Jurkat, Clone E6-1 (cell line): ENCODE results near the gene BLM.

Experiments used
- DNase-seq: peaks from one replicate; pipeline ENCODE4 v3.0.0-alpha.2; 2011; ENCODE audit warnings: low read depth, low spot score
- H3K4me3 ChIP-seq: 2 replicates; pipeline ENCODE4 v1.5.1; 2011; ENCODE audit warnings: mild to moderate bottlenecking, low read length, control low read depth, moderate library complexity

Gene BLM

DNA sequence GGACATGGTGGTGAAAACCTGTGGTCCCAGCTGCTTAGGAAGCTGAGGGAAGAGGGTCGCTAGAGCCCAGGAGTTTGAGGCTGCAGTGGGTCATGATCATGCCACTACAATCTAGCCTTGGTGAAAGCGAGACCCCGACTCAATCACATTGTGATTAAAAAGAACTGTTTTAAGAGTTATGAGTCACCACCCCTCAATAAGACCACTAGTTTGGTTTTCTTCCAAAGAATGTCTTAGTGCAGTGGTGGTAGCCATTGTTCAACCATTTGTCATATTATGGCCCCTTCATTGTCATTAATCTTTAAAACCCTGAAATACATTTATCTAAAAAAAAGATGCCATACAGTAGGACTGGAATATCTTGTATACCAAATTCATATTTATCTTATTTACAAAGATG, 48.8 kb downstream of the BLM start:
- H3K4me3 ChIP-seq, result no peak overlapping the region
- no peak for DNase-seq

GRCh38 chr15:90769375-90769774, 52.2 kb downstream of the BLM start:
- no peak for DNase-seq
- H3K4me3 ChIP-seq, result no peak overlapping the region

GRCh38 chr15:90773485-90773884, 56.3 kb downstream of the BLM start:
- no peak for DNase-seq
- H3K4me3 ChIP-seq, result no peak overlapping the region

DNA sequence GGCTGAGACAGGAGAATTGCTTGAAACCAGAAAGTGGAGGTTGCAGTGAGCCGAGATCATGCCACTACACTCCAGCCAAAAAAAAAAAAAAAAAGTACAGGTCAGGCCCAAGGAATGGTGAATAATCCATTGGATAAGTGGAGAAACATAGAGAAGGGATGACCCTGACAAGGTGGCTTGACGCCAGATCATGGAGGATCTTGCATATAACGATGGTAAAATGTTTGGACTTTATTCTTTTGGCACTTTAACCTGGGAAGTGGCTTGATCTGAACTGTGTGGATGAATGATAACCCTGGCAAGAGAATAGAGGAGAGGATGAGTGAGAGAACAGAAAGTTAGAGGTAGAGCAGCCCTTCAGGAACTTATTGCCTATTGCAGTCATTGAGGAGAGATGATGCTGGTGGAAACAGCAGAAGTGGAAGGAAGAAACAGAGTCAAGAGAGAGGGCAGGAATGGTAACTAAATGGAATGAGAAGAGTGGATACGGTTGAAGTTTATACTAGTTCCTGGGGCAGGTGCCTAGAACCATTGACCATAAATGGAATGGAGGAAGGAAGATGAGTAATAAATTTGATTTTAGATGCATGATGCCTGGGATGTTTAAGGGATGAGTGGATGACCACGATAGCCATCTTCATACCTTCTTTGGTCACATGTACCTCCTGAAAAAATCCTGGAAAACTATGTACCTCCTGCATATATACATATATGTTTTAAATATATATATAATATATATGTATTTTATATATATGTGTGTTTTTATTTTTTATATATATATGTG, 57.8 kb downstream of the BLM start:
- no peak overlapping the region for H3K4me3 ChIP-seq
- no peak for DNase-seq

GRCh38 chr15:90780916-90781315, 63.8 kb downstream of the BLM start:
- DNase-seq, result peak; percentile 34
- H3K4me3 ChIP-seq, result no peak overlapping the region

- no peak for DNase-seq
- no peak overlapping the region for H3K4me3 ChIP-seq
Measured at GRCh38 chr15:90782442-90782841, 65.3 kb downstream of the BLM start.

DNA sequence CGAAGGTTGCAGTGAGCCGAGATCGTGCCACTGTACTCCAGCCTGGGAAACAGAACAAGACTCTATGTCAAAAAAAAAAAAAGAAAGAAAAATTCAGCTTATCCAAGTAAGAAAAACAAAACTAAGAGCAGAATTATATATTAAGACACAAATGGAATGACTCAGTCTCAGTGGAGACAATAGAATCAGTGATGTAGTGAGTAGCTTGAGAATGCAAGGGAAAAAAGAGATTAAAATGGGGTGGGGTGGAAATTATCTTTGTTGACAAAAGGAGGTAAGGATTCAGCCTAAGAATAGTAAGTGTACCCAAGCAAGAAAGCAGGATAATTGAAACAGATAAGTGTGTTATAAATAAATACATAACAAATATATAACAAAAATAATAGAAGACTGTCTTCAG, 70.7 kb downstream of the BLM start:
- H3K4me3 ChIP-seq, result no peak overlapping the region
- DNase-seq, result no peak

GRCh38 chr15:90789462-90789861, 72.3 kb downstream of the BLM start:
- DNase-seq, result no peak
- H3K4me3 ChIP-seq, result no peak overlapping the region

DNA sequence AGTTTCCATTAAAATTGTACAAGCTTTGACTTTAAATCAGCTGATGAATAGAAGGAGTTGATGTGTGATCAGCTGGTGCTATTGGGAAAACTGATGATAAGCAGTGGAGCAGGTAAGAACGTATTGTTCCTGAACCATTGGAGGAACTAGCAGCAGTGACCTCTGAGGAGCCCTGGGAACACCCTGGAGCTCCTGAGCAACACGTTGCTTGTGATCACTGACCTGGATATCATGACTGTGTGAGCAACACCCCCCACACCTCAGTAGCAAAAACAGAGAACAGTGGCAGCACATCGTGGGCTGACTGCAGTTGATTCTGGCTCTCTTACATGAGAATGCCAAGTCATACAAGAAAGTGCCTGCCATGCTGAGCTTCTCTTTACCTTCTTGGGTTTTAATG, 72.9 kb downstream of the BLM start:
- DNase-seq, result no peak
- no peak overlapping the region for H3K4me3 ChIP-seq

DNA sequence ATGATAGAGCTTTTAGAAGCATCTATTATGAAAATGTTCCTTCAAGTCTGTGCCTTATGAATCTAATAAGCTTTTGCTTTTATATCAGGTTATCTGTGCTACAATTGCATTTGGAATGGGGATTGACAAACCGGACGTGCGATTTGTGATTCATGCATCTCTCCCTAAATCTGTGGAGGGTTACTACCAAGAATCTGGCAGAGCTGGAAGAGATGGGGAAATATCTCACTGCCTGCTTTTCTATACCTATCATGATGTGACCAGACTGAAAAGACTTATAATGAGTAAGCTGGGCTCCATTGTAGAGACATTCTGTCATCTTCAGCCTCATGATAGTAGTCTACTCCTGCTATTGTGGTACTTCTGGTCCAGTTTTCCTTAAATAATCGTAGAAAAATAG, 73.4 kb downstream of the BLM start:
- H3K4me3 ChIP-seq, result no peak overlapping the region
- no peak for DNase-seq

GRCh38 chr15:90794538-90794937, 77.4 kb downstream of the BLM start:
- no peak overlapping the region for H3K4me3 ChIP-seq
- no peak for DNase-seq

DNA sequence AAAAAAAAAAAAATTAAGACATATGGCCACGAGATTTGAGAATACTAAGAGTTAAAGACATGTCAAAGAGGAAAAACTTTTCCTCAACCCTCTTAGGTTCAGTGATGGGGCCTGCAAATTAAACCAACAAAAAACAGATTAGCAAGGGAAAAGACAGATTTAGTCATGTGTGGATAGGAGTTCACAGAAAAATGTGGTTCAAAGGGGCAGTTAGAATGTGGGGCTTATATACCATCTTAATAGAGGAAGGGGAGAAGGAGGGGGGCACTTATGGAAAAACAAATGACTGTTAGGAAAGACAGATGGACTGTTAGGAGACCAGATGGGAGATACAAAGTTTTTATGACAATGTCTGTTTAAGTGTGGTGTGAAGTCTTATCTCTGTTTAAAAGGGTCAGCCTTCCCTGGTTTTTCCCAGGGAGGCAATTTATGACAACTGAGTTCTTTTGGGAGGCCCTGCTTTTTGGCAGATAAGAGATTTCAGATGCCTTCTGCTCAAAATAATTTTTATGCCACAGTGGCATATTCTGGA, 82.6 kb downstream of the BLM start:
- DNase-seq, result no peak
- no peak overlapping the region for H3K4me3 ChIP-seq

DNA sequence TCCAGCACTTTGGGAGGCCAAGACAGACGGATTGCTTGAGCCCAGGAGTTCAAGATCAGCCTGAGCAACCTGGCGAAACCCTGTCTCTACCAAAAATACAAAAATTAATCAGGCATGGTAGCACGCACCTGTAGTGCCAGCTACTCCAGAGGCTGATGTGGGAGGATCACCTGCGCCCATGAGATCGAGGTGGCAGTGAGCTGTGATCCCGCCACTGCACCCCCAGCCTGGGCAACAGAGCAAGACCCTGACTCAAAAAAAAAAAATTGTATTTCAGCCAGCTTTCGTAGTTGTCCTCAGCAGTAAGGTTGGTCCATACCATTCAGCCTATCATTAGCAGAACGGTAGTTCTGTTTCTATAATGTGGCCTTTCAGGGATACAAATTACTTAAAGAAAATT, 84.7 kb downstream of the BLM start:
- DNase-seq, result no peak
- no peak overlapping the region for H3K4me3 ChIP-seq

DNA sequence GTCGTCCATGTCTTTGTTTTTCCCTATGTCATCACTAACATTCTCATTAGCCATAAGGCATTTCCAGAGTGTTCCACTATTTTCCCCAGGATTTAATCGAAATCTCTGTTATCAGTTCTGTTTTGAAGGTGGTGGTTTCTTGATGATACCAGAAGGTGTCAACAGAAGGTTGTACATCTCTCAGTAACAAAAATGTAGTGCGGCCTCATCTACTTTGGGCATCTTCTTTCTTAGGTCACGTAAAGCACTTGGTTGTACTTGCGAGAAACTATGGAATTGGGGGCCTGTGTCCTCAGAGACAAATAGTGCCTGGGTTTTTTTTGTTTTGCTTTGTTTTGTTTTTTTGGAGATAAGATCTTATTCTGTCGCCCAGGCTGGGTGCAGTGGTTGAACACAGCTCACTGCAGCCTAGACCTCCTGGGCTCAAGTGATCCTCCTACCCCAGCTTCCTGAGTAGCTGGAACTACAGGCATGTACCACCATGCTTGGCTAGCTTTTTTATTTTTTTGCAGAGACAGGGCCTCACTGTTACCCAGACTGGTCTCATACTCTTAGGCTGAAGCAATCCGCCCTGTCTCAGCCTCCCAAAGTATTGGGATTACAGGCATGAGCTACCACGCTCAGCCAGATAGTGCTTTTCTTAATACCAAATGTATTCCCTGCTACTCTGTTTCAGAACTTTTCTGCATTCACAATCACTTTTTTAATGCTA, 90.1 kb downstream of the BLM start:
- no peak overlapping the region for H3K4me3 ChIP-seq
- no peak for DNase-seq

DNA sequence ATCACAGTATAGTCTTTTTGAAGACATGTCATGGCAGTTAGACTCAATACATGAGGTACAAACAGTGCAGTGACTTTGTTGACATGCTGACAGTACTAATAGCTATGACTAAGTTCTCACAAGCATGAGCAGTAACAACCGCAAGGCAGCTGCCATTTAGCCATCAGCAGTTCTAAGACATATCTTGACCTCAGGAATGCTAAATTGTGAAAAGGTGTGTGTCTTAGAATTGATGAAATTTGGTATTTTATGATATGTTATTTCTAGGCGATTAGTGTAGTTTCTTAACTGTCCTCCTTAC, 90.6 kb downstream of the BLM start:
- no peak for DNase-seq
- H3K4me3 ChIP-seq, result no peak overlapping the region

DNA sequence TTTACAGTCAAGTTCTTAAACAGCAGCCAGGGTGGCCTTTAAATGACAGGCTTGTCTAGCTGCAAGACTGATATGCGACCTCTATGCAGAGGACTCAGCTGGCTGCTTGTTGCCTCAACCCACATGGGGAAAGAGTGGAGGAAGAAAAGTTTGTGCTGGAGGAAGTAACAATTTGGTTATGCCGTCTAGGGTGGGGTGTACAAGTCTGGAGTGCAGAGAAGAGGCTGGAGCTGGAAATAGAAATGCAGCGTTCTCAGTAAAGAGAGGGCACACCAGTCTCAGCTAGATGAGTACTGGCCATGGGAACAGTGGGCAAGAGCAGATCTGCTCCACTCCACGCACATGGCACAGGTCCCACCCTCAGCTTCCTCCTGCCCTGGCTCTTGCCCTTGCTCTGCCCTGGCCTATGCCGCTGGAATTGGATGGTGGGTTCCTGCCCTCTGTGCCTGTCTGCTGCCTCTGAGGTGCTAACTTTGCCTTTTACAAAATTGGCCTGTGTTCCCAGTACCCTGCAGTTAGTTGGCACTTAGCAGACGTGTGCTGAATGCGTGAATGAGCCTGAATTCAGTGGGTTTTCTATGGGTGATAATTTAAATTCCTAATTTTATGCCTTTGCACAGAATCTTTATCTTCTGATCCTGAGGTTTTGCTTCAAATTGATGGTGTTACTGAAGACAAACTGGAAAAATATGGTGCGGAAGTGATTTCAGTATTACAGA, 91.5 kb downstream of the BLM start:
- no peak overlapping the region for H3K4me3 ChIP-seq
- DNase-seq, result no peak

DNA sequence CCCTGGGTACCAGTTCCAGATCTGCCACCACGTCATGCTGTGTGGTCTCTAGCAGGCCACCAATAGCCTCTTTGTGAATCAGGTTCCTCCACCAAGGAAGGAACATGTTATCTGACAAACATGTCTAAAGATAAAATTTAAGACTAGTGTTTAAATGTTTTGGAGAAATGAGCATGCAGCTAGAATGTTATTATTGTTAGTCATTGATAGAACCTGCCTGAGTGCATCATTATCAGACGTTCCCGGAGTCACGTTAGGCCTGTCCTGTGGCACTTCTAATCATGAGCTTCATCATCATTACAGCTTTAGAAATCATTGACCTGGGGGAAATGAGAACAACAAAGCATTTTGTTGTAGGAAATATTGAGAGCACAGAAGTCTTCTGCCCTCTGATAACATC, 92.4 kb downstream of the BLM start:
- H3K4me3 ChIP-seq, result no peak overlapping the region
- DNase-seq, result no peak

DNA sequence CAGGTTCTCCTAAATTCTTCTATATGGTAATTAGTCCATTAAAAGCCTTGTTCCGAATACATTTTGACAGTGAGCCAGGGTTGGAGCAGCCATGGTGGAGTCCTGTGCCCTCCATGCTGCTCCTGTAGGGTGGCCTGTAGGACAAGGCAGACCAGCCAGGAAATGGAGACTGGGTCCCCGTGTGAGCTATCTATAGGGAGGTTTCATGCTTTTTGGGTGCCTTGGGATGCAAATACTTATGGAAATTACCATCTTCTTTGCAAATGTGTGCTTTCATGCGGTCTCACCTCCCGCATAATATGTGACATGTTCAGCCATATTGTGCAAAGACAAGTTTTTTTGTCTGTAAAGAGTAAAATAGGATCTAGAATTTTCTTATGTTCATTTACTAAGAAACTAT, 93.2 kb downstream of the BLM start:
- DNase-seq, result no peak

DNA sequence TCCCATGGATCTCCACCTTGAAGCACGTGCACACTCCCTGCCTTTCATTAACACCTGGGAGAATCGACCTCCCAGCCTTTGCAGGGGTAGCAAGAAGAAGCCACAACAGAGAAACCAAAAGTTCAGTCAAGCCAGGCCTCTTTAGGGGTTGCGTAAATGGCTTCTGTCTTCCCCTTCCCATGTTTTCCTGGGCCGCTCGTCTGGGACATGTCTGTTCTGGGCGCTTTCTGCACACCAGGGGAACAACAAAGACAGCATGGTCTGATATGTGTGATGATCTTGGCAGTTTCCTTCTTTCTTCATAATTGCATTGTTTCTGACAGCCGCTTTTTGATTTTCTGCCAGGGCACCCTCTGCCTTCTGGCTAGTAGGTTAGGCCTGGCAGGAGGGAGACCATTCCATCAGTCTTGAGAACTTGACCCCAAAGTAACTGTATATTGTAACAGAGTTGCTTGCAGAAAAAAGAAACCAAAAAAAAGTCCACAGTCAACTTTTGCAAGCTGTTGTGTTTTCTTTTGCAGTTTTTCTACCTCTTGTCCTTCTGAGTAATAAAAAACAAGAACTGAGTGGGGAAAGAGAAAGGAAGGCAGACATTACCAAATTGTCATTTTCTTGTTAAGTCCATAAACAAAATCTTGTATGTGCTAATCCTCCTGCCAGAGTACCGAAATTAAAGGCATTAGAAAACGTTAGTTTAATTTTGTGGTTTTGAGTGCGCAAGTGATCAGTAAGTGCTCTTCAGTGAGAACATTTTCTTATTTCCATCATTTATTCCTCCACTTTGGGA, 95.2 kb downstream of the BLM start:
- H3K4me3 ChIP-seq, result no peak overlapping the region
- DNase-seq, result no peak

More for the DNA sequence above, 93.2 kb downstream of the BLM start:
- H3K4me3 ChIP-seq, result no peak overlapping the region

GRCh38 chr15:90812958-90813265, 95.8 kb downstream of the BLM start:
- no peak for DNase-seq
- no peak overlapping the region for H3K4me3 ChIP-seq
